ENCODE measurements around the gene CST8.

Gene CST8

GRCh38 chr20:23526850-23527249 lies 35.9 kb downstream of the CST8 start:
- no peak for DNase-seq

DNA sequence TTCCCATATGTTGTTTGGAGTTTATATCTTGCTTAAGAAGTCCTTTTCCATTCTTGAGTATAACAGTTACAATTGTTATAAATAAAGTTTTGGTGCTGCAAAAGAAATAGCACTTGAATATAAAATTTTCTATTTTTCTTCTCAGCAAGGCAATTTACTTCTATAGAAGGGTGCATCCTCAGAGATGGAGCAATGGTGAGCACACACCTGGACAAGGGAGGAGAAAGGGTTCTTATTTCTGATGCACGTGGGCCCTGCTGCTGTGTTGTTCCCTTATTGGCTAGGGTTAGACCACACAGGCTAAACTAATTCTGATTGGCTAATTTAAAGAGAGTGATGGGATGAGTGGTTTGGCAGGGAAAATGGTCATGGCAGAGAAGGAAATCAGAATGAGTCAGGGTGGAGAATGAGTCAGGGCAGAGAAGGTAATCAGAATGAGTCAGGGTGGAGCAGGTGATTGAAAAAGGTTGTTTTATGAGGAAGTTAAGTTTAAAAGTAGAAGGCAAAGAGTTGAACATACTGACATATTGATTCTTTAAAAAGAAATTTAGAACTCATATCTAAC lies 38.0 kb downstream of the CST8 start:
- no peak for DNase-seq

- DNase-seq = no peak
Observed at GRCh38 chr20:23530937-23531567, 40.1 kb downstream of the CST8 start.

DNA sequence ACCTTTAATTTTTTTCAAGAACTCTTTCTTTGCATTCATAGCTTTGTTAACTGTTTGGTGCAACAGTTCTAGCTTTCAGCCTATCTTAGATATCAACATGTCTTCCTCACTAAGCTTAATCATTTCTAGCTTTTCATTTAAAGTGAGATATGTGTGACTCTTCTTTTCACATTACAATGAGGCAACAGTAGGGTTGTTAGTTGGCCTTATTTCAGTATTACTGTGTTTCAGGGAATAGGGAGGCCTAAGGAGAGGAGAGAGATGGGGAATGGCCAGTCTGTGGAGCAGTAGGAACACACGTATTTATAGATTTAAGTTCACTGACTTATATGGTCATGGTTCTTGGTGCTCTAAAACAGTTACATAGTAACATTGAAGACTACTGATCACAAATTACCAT lies 41.6 kb downstream of the CST8 start:
- DNase-seq = no peak

DNA sequence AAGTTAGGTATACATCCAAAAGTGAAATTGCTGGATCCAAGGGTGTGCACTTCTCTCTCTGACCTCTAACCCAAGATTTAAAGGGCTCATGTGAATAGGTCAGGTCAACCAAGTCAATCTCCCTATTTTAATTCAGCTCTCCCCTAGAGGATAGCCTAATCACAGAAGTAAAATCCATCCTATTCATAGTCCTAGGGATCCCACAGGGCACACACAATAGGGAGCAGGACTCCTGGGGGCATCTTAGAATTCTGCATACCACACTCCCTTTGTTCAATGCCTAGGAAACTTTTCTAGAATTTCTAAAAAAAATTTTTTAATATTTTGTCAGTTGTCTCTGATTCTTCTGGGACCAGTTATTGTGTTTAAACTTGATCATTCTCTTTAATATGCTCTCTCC lies 42.2 kb downstream of the CST8 start:
- DNase-seq = no peak

DNA sequence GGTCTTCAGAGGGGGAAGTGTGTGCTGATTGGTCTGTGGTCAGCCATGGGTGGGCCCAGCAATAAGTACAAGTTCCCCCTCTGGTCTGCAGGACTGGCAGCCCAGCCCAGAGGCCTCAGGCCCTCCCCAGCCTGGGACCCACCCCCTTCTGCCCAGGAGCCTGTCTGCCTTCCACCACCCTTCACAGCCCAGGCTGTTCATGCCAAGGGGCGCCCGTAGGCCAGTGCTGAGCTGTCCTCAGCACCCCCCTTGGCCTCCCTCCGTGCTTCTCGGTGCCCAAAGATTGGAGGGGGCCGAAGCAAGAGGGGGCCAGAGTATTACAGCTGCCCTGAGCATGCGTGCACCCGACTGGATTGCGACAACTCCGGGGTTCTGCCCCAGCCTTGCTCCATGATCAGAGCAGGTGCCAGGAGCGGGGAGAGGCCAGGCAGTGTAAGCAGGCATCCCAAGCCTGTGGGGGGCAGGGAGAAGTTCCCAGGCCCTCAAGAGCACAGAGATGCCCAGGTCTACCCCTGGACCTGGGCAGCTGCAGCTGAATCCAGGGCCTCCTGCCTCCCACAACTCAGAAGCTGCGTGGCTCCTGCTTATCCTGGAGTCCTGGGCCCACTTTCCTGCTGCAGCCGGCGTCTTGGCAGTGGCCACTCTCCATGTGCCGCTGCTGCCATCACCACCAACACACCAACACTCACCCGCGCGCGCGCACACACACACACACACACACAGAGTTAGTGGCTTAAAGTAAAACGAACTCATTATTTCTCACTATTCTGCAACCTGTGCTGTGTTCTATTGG lies 44.1 kb downstream of the CST8 start:
- DNase-seq = no peak

- no peak for DNase-seq
Observed at GRCh38 chr20:23536328-23536974, 45.5 kb downstream of the CST8 start.

- DNase-seq = no peak
Observed at GRCh38 chr20:23537030-23537429, 46.1 kb downstream of the CST8 start.

- DNase-seq = no peak
Observed at GRCh38 chr20:23540624-23541023, 49.7 kb downstream of the CST8 start.

- no peak for DNase-seq
Observed at GRCh38 chr20:23541330-23541729, 50.4 kb downstream of the CST8 start.

- no peak for DNase-seq
Observed at GRCh38 chr20:23541776-23542175, 50.9 kb downstream of the CST8 start.

DNA sequence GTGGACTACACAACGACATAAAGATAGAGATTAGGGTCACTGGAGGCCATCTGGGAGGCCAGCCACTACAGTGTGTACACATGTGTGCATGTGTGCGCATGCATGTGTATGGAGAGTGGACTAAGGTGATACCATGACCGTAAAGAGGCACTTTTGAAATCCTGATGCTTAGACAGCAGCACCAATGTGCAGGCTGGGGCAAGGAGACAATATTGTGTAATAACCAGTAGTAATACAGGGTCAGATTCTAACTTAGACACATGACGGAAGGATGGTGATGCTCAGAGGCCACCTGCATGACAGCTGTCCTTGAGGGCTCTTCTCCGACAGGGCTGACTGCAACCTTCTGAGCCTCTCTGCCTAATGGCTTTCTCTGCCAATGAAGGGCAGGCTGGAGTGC lies 51.9 kb downstream of the CST8 start:
- DNase-seq = no peak

DNA sequence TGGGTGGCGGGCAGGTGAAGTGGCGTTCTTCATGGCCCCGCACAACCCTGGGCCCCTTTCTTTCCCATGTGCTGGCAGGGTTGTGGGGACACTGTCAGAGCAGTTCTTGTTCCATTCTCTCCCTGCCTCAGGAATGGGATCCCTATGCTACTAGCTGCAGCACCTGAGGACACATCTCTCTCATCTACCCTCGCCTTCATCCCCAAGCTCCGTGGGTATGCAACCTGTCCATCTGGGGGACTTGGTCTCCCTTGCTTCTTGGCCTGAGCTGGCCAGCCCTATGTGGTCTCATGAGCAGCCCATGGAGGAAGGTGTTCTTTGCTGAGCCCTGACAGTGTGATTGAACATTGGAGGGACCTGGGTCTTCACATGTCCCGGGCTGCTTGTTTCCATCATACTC lies 53.2 kb downstream of the CST8 start:
- DNase-seq = no peak
